K562 (cell line): ENCODE data around the gene DNAJB2. TPM values are rescaled to one million over a fixed set of nuclear protein-coding genes. Genes with fewer than 3 reads are reported as not detected.

Experiments used
- C11orf30 ChIP-seq: fragments of 450-650 bp; IDR thresholded peaks from 2 replicates; pipeline ENCODE4 v1.6.1; 2016; ENCODE audit warnings: low read depth, mild to moderate bottlenecking
- HDAC1 ChIP-seq, 2 experiments: fragments of 450-650 bp; IDR thresholded peaks; 2 replicates each; pipeline ENCODE4 v1.6.1; 2016 to 2017; ENCODE audit warnings: inconsistent platforms in 1 of 2, mild to moderate bottlenecking in 1 of 2, moderate library complexity in 1 of 2
- POLR2A ChIP-seq: fragments of 450-650 bp; conservative IDR thresholded peaks from 2 replicates; pipeline ENCODE4 v1.6.1; 2016
- PRPF4 ChIP-seq: fragments of 200-400 bp; formaldehyde crosslinking; IDR thresholded peaks from one replicate; pipeline ENCODE4 v1.6.1; 2017; ENCODE audit warnings: low read length, low read depth, mild to moderate bottlenecking; ENCODE audit not compliant: insufficient read depth, poor library complexity, severe bottlenecking
- RAD51 ChIP-seq: fragments of 450-650 bp; IDR thresholded peaks from 2 replicates; pipeline ENCODE4 v1.7.1; 2016; ENCODE audit warnings: low read depth, mild to moderate bottlenecking, borderline replicate concordance
- RBM14 ChIP-seq: fragments of 200-400 bp; formaldehyde crosslinking; IDR thresholded peaks from 2 replicates; pipeline ENCODE4 v1.6.1; 2018; ENCODE audit warnings: low read depth, mild to moderate bottlenecking, low read length, moderate library complexity, borderline replicate concordance; ENCODE audit not compliant: insufficient read depth
- SAFB ChIP-seq: fragments of 200-400 bp; formaldehyde crosslinking; IDR thresholded peaks from 2 replicates; pipeline ENCODE4 v1.6.1; 2017; ENCODE audit warnings: low read depth, low read length, borderline replicate concordance
- SIN3A ChIP-seq, 2 experiments: fragments of 150-350 bp in 1 of 2; IDR thresholded peaks; 2 replicates each; pipeline ENCODE4 v1.6.1; 2011 to 2016; ENCODE audit warnings: borderline replicate concordance in 2 of 2, low read depth in 2 of 2, low read length in 2 of 2, mild to moderate bottlenecking in 2 of 2, moderate library complexity in 2 of 2; ENCODE audit not compliant: control insufficient read depth in 1 of 2
- SMARCE1 ChIP-seq: fragments of 450-650 bp; IDR thresholded peaks from 2 replicates; pipeline ENCODE4 v1.7.1; 2016; ENCODE audit warnings: mild to moderate bottlenecking
- TARDBP ChIP-seq: fragments of 450-650 bp; IDR thresholded peaks from 2 replicates; pipeline ENCODE4 v1.6.1; 2016
- ZBTB8A ChIP-seq: fragments of 450-650 bp; IDR thresholded peaks from 2 replicates; pipeline ENCODE4 v1.6.1; 2018; ENCODE audit warnings: mild to moderate bottlenecking, moderate library complexity; ENCODE audit not compliant: partially characterized antibody
- ZNF551 ChIP-seq: fragments of 250-450 bp; sonication (Bioruptor Pico); IDR thresholded peaks from 2 replicates; pipeline ENCODE4 v1.5.0; 2021; ENCODE audit warnings: mild to moderate bottlenecking, moderate library complexity
- polyA plus RNA-seq, 8 experiments: library from polyadenylated mRNA; depleted of rRNA in 4 of 8; stranded (reverse) in 5 of 8; unstranded in 3 of 8; fragments of >200 nt; fragmentation: Nextera tagmentation in 2 of 8; fragmentation: Illumina TruSeq in 1 of 8; extraction: Ambion mirVana in 2 of 8; extraction: Trizol in 1 of 8; gene quantifications; 2 replicates each; pipeline versions ENCODE4 v1.2.1 to v1.2.3, GENCODE V29; 2011 to 2014; ENCODE audit warnings: inconsistent platforms in 1 of 8, missing spikeins in 1 of 8
- total RNA-seq, 7 experiments: library from RNA; depleted of rRNA in 6 of 7; stranded (reverse); fragments of >200 nt in 6 of 7; fragmentation: Illumina TruSeq in 2 of 7; extraction: Trizol in 2 of 7; gene quantifications; 2 replicates each; pipeline versions ENCODE4 v1.2.1 to v1.2.3, GENCODE V29; 2011 to 2021; ENCODE audit warnings: low replicate concordance in 1 of 7
- TF ChIP-seq, protein P1 (sequence below), 2 experiments: fragments of 450-650 bp; formaldehyde crosslinking in 1 of 2; IDR thresholded peaks; 2 replicates each; pipeline versions ENCODE4 v1.4.0 to v1.6.1; 2014 to 2020; ENCODE audit warnings: mild to moderate bottlenecking in 2 of 2, borderline replicate concordance in 1 of 2, low read depth in 1 of 2
- TF ChIP-seq, protein P2 (sequence below): fragments of 250-450 bp; sonication (Bioruptor Pico); IDR thresholded peaks from 2 replicates; pipeline ENCODE4 v1.8.0; 2021; ENCODE audit warnings: mild to moderate bottlenecking, moderate library complexity
- TF ChIP-seq, protein P3 (sequence below): fragments of 250-450 bp; sonication (Bioruptor Pico); IDR thresholded peaks from 2 replicates; pipeline ENCODE4 v1.4.0; 2020

The DNAJB2 gene
- total and polyA plus RNA-seq, 9 of the 15 experiments (the other 6 are each of a cell fraction or from before 2014, with no cell fraction given) = 0.08 to 3.0 (median 2.2) TPM; not detected in 1

DNA sequence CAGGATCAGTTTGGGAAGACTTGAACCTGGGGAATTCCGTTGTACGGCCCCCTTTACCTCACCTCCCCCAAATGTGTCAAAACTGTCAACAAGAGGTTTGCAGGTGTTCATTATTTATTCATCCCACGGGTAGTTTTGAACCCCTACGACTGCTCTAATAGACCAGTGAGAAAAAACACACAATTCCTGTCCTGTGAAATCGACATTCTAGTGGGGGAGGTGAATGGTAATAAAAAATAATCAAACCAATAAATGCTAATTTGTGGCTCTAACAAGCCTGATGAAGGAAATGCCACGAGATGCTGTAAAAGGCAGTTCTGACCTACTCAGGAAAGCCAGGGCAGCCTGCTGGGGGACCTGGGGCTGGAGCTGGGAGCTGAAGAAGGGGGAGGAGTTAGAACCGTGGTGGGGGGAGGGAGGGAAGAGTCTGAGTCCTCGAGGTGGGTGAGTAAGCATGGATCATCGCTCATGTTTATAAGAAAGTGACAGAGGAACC is 463 bp upstream of the DNAJB2 start (continued):
- TF ChIP-seq, protein P1, sequence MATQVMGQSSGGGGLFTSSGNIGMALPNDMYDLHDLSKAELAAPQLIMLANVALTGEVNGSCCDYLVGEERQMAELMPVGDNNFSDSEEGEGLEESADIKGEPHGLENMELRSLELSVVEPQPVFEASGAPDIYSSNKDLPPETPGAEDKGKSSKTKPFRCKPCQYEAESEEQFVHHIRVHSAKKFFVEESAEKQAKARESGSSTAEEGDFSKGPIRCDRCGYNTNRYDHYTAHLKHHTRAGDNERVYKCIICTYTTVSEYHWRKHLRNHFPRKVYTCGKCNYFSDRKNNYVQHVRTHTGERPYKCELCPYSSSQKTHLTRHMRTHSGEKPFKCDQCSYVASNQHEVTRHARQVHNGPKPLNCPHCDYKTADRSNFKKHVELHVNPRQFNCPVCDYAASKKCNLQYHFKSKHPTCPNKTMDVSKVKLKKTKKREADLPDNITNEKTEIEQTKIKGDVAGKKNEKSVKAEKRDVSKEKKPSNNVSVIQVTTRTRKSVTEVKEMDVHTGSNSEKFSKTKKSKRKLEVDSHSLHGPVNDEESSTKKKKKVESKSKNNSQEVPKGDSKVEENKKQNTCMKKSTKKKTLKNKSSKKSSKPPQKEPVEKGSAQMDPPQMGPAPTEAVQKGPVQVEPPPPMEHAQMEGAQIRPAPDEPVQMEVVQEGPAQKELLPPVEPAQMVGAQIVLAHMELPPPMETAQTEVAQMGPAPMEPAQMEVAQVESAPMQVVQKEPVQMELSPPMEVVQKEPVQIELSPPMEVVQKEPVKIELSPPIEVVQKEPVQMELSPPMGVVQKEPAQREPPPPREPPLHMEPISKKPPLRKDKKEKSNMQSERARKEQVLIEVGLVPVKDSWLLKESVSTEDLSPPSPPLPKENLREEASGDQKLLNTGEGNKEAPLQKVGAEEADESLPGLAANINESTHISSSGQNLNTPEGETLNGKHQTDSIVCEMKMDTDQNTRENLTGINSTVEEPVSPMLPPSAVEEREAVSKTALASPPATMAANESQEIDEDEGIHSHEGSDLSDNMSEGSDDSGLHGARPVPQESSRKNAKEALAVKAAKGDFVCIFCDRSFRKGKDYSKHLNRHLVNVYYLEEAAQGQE (IDR thresholded peaks at IDR 0.05; ENCODE audit: borderline replicate concordance) = no peak
- TF ChIP-seq, protein P1 (CRISPR knock-in tag; IDR thresholded peaks at IDR 0.05; ENCODE audit: low read depth) = no peak
- TF ChIP-seq SAFB = no peak
- TF ChIP-seq, protein P2, sequence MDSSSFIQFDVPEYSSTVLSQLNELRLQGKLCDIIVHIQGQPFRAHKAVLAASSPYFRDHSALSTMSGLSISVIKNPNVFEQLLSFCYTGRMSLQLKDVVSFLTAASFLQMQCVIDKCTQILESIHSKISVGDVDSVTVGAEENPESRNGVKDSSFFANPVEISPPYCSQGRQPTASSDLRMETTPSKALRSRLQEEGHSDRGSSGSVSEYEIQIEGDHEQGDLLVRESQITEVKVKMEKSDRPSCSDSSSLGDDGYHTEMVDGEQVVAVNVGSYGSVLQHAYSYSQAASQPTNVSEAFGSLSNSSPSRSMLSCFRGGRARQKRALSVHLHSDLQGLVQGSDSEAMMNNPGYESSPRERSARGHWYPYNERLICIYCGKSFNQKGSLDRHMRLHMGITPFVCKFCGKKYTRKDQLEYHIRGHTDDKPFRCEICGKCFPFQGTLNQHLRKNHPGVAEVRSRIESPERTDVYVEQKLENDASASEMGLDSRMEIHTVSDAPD (CRISPR knock-in tag) = no peak
- TF ChIP-seq PRPF4 = no peak
- TF ChIP-seq SMARCE1 = peak; percentile 10; the same call in 1 of the 2 replicates
- TF ChIP-seq RBM14 = no peak
- TF ChIP-seq RAD51 = no peak
- no peak for TF ChIP-seq SIN3A (IDR thresholded peaks at IDR 0.05; ENCODE audit: borderline replicate concordance in 2 of 2, control insufficient read depth in 1 of 2, low read depth in 2 of 2, low read length in 2 of 2)
- TF ChIP-seq, protein P3, sequence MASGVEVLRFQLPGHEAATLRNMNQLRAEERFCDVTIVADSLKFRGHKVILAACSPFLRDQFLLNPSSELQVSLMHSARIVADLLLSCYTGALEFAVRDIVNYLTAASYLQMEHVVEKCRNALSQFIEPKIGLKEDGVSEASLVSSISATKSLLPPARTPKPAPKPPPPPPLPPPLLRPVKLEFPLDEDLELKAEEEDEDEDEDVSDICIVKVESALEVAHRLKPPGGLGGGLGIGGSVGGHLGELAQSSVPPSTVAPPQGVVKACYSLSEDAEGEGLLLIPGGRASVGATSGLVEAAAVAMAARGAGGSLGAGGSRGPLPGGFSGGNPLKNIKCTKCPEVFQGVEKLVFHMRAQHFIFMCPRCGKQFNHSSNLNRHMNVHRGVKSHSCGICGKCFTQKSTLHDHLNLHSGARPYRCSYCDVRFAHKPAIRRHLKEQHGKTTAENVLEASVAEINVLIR (CRISPR knock-in tag) = no peak
- TF ChIP-seq POLR2A = peak; percentile 62
- no peak for TF ChIP-seq TARDBP
- TF ChIP-seq HDAC1 (IDR thresholded peaks at IDR 0.05) = no peak; a peak in 1 of 4 replicates
- no peak for TF ChIP-seq ZNF551
- TF ChIP-seq ZBTB8A = no peak
- TF ChIP-seq C11orf30 = peak; percentile 58; the same call in 1 of the 2 replicates
